Body of pancreas (tissue), 4 donors: Measurements from ENCODE around the gene NUBP2.

ENCODE experiments used
- CTCF ChIP-seq, 7 experiments: fragments of 450-650 bp in 4 of 7; fragments of 200-600 bp in 3 of 7; sonication (generic) in 3 of 7; IDR thresholded peaks; one replicate each; pipeline ENCODE4 v1.5.1; 2016 to 2019; ENCODE audit warnings: antibody characterized with exemption in 7 of 7
- POLR2A ChIP-seq, 3 donors: fragments of 450-650 bp; IDR thresholded peaks; one replicate each; pipeline ENCODE4 v1.6.1; 2016; ENCODE audit warnings: antibody characterized with exemption in 3 of 3, mild to moderate bottlenecking in 2 of 3

- no peak for TF ChIP-seq CTCF (IDR thresholded peaks at IDR 0.05)
- TF ChIP-seq POLR2A (IDR thresholded peaks at IDR 0.05) = no peak
Measured at GRCh38 chr16:1749152-1750117, 33.3 kb upstream of the NUBP2 start.
